PC-3 (cell line): Measurements from ENCODE around the gene PATL2. TPM values are rescaled to one million over a fixed set of nuclear protein-coding genes. Genes with fewer than 3 reads are reported as not detected.

Experiments
- ATAC-seq: fragments of 200-7000 bp; cut with Tn5 transposase; 2 replicates; pipeline ENCODE4 v1.9.1; 2020; ENCODE audit warnings: mild to moderate bottlenecking, moderate library complexity
- BruUV-seq: library from RNA; stranded (reverse); fragments of 400-500 nt; replicated peaks from 2 replicates; lab custom pipeline; 2021; lab: Mats Ljungman, UMichigan
- CTCF ChIA-PET: fragments of 300-600 bp; sonication (Branson Sonifier 250); formaldehyde crosslinking; loops from one replicate; lab custom pipeline; 2022; ENCODE audit warnings: antibody characterized with exemption; lab: Charles Lee
- POLR2A ChIA-PET: fragments of 300-600 bp; sonication (Branson Sonifier 250); formaldehyde crosslinking; loops from one replicate; lab custom pipeline; 2022; ENCODE audit warnings: antibody characterized with exemption; ENCODE audit not compliant: unreplicated experiment; lab: Charles Lee
- DNase-seq: peaks from one replicate; pipeline ENCODE4 v3.0.0-alpha.2; 2015
- H2AFZ ChIP-seq: fragments of 300-600 bp; sonication (generic); 2 replicates; pipeline ENCODE4 v1.6.0; 2016; ENCODE audit warnings: antibody characterized with exemption, low read length
- H3F3A ChIP-seq: fragments of 300-600 bp; sonication (generic); one replicate; pipeline ENCODE4 v1.6.0; 2017; ENCODE audit warnings: antibody characterized with exemption, low read length, control low read depth, mild to moderate bottlenecking; ENCODE audit not compliant: unreplicated experiment
- H3K27ac ChIP-seq: fragments of 300-600 bp; sonication (generic); 2 replicates; pipeline ENCODE4 v1.5.1; 2016; ENCODE audit warnings: mild to moderate bottlenecking, low read length
- H3K27me3 ChIP-seq: fragments of 300-600 bp; sonication (generic); 2 replicates; pipeline ENCODE4 v1.6.1; 2016; ENCODE audit warnings: low read length, mixed read lengths
- H3K36me3 ChIP-seq: fragments of 300-600 bp; sonication (generic); 2 replicates; pipeline ENCODE4 v1.6.1; 2016; ENCODE audit warnings: low read depth, mixed run types, low read length, mixed read lengths
- H3K4me1 ChIP-seq: fragments of 300-600 bp; sonication (generic); 2 replicates; pipeline ENCODE4 v1.5.1; 2016; ENCODE audit warnings: low read length; ENCODE audit not compliant: insufficient read depth
- H3K4me2 ChIP-seq: fragments of 300-600 bp; sonication (generic); 2 replicates; pipeline ENCODE4 v1.6.0; 2016; ENCODE audit warnings: low read length
- H3K4me3 ChIP-seq: fragments of 300-600 bp; sonication (generic); 2 replicates; pipeline ENCODE4 v1.5.1; 2016; ENCODE audit warnings: mild to moderate bottlenecking, low read length, mixed read lengths
- H3K79me2 ChIP-seq: fragments of 300-600 bp; sonication (generic); 2 replicates; pipeline ENCODE4 v1.6.1; 2017; ENCODE audit warnings: low read length, mixed read lengths
- H3K9ac ChIP-seq: fragments of 300-600 bp; sonication (generic); 2 replicates; pipeline ENCODE4 v1.6.0; 2016; ENCODE audit warnings: mild to moderate bottlenecking, low read length
- H3K9me2 ChIP-seq: fragments of 300-600 bp; sonication (generic); replicated peaks from 2 replicates; pipeline ENCODE4 v1.6.1; 2016; ENCODE audit warnings: mixed run types, low read length, mixed read lengths
- H3K9me3 ChIP-seq: fragments of 300-600 bp; sonication (generic); 2 replicates; pipeline ENCODE4 v1.6.1; 2016; ENCODE audit warnings: low read length, mixed read lengths
- H4K20me1 ChIP-seq: fragments of 300-600 bp; sonication (generic); 2 replicates; pipeline ENCODE4 v1.6.1; 2016; ENCODE audit warnings: low read length, mixed read lengths
- EZH2 ChIP-seq: fragments of 300-600 bp; sonication (generic); IDR thresholded peaks from one replicate; pipeline ENCODE4 v1.6.1; 2017; ENCODE audit warnings: antibody characterized with exemption, mild to moderate bottlenecking, low read length; ENCODE audit not compliant: unreplicated experiment
- EZH2phosphoT487 ChIP-seq: fragments of 300-600 bp; sonication (generic); IDR thresholded peaks from 2 replicates; pipeline ENCODE4 v1.6.1; 2018; ENCODE audit warnings: mild to moderate bottlenecking, antibody characterized with exemption, low read length, borderline replicate concordance
- intact Hi-C: fragments of 100-400 bp; cut with micrococcal nuclease; formaldehyde crosslinking; loops from 2 replicates; pipeline ENCODE4 v1.9.0; 2023
- total RNA-seq: library from RNA; depleted of rRNA; stranded (reverse); fragments of >200 nt; gene quantifications from 2 replicates; pipeline ENCODE4 v1.2.3, GENCODE V29; 2014
- TF ChIP-seq, protein P1 (sequence below): fragments of 300-600 bp; sonication (generic); conservative IDR thresholded peaks from 2 replicates; pipeline ENCODE4 v1.5.1; 2017; ENCODE audit warnings: antibody characterized with exemption, low read depth, mild to moderate bottlenecking, low read length

PATL2 gene
- total RNA-seq, 1 experiment from 2014 or later = 0.15 TPM

DNA sequence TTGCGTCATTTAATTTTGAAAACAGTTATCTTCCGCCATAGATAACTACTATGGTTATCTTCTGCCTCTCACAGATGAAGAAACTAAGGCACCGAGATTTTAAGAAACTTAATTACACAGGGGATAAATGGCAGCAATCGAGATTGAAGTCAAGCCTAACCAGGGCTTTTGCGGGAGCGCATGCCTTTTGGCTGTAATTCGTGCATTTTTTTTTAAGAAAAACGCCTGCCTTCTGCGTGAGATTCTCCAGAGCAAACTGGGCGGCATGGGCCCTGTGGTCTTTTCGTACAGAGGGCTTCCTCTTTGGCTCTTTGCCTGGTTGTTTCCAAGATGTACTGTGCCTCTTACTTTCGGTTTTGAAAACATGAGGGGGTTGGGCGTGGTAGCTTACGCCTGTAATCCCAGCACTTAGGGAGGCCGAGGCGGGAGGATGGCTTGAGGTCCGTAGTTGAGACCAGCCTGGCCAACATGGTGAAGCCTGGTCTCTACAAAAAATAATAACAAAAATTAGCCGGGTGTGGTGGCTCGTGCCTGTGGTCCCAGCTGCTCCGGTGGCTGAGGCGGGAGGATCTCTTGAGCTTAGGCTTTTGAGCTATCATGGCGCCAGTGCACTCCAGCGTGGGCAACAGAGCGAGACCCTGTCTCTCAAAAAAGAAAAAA is 1.4 kb upstream of the PATL2 start:
- peak overlapping the region; percentile 90 for H3K4me2 ChIP-seq
- peak overlapping the region; percentile 12; the same call in 1 of the 2 replicates for H3K27ac ChIP-seq
- TF ChIP-seq EZH2phosphoT487 (no peak), EZH2 (no peak)
- TF ChIP-seq, protein P1, sequence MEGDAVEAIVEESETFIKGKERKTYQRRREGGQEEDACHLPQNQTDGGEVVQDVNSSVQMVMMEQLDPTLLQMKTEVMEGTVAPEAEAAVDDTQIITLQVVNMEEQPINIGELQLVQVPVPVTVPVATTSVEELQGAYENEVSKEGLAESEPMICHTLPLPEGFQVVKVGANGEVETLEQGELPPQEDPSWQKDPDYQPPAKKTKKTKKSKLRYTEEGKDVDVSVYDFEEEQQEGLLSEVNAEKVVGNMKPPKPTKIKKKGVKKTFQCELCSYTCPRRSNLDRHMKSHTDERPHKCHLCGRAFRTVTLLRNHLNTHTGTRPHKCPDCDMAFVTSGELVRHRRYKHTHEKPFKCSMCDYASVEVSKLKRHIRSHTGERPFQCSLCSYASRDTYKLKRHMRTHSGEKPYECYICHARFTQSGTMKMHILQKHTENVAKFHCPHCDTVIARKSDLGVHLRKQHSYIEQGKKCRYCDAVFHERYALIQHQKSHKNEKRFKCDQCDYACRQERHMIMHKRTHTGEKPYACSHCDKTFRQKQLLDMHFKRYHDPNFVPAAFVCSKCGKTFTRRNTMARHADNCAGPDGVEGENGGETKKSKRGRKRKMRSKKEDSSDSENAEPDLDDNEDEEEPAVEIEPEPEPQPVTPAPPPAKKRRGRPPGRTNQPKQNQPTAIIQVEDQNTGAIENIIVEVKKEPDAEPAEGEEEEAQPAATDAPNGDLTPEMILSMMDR = no peak
- ATAC-seq (peak; percentile 19; the same call in 1 of the 2 replicates), DNase-seq (peak; percentile 84)
- no peaks in the 10 kb centered on the region for H3F3A ChIP-seq
- H3K4me1 ChIP-seq = peaks cover 11% of the 10 kb centered on the region
- peak overlapping the region; percentile 76 for H3K4me3 ChIP-seq
- intact Hi-C loops = loop anchor here (1.0 kb wide), 2 partner anchors 14 to 26 kb away; no protein-coding TSS in a partner anchor
- peak overlapping the region; percentile 85 for H3K9ac ChIP-seq
- H4K20me1 ChIP-seq = peaks cover 6% of the 10 kb centered on the region; the same call in 1 of the 2 replicates
- CTCF ChIA-PET = interaction anchor here (0.6 to 2.4 kb wide), 6 partner anchors 16 to 128 kb away, joined by 3 to 86 read pairs (median 18); partner anchors contain the start of genes SPG11 and TRIM69
- H3K27me3 ChIP-seq = no peaks in the 10 kb centered on the region
- POLR2A ChIA-PET = interaction anchor here (0.6 to 3.5 kb wide), 6 partner anchors 14 to 310 kb away, joined by 3 to 28 read pairs (median 8); partner anchors contain the start of gene SORD
- H3K9me2 ChIP-seq = no peaks in the 10 kb centered on the region
- H3K36me3 ChIP-seq = peaks cover 23% of the 10 kb centered on the region
- peak overlapping the region; percentile 7; the same call in 1 of the 2 replicates for H2AFZ ChIP-seq
- BruUV-seq = no TSS peak
- H3K79me2 ChIP-seq = peaks cover 37% of the 10 kb centered on the region
- H3K9me3 ChIP-seq = no peaks in the 10 kb centered on the region

DNA sequence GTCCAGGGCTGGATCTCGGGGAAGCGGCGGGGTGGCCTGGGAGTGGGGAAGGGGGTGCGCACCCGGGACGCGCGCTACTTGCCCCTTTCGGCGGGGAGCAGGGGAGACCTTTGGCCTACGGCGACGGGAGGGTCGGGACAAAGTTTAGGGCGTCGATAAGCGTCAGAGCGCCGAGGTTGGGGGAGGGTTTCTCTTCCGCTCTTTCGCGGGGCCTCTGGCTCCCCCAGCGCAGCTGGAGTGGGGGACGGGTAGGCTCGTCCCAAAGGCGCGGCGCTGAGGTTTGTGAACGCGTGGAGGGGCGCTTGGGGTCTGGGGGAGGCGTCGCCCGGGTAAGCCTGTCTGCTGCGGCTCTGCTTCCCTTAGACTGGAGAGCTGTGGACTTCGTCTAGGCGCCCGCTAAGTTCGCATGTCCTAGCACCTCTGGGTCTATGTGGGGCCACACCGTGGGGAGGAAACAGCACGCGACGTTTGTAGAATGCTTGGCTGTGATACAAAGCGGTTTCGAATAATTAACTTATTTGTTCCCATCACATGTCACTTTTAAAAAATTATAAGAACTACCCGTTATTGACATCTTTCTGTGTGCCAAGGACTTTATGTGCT is 721 bp upstream of the PATL2 start:
- intact Hi-C loops = loop anchor here (1.0 kb wide), 1 partner anchor 49 kb away; the partner anchor contains the start of gene SPG11
- peak; percentile 8 for DNase-seq
- H3K4me1 ChIP-seq = peaks cover 17% of the 10 kb centered on the region
- H2AFZ ChIP-seq = peak overlapping the region; percentile 7; the same call in 1 of the 2 replicates
- no peaks in the 10 kb centered on the region for H3K27me3 ChIP-seq
- H3K4me3 ChIP-seq = peak overlapping the region; percentile 76
- H3K4me2 ChIP-seq = peak overlapping the region; percentile 90
- ChIA-PET POLR2A (interaction anchor here (0.6 to 3.5 kb wide), 3 partner anchors 17 to 188 kb away, joined by 3 to 28 read pairs (median 3); partner anchors contain the start of gene SPG11), CTCF (interaction anchor here (0.9 to 1.5 kb wide), 4 partner anchors 15 to 48 kb away, joined by 3 to 8 read pairs (median 4); no protein-coding TSS in a partner anchor)
- H3K27ac ChIP-seq = peak overlapping the region; percentile 44
- H3K36me3 ChIP-seq = peaks cover 17% of the 10 kb centered on the region
- peaks cover 37% of the 10 kb centered on the region for H3K79me2 ChIP-seq
- H4K20me1 ChIP-seq = peaks cover 6% of the 10 kb centered on the region; the same call in 1 of the 2 replicates
- no peak for TF ChIP-seq EZH2phosphoT487
- TF ChIP-seq, protein P1 = no peak
- TF ChIP-seq EZH2 = no peak
- no peaks in the 10 kb centered on the region for H3F3A ChIP-seq
- no peaks in the 10 kb centered on the region for H3K9me3 ChIP-seq
- peak overlapping the region; percentile 85 for H3K9ac ChIP-seq
- BruUV-seq = TSS peak; percentile 57
- no peaks in the 10 kb centered on the region for H3K9me2 ChIP-seq
- ATAC-seq = peak; percentile 35
